ENCODE data around the gene TWF2. TPM values are rescaled to one million over a fixed set of nuclear protein-coding genes. Genes with fewer than 3 reads are reported as not detected.
A peak's percentile ranks its signal among the peaks of the same experiment; 100 is the strongest.

TWF2 gene
- total and polyA plus RNA-seq, 2 experiments from 2014 or later = 42.3 to 53.0 TPM

GRCh38 chr3:52196977-52197376 is 42.0 kb downstream of the TWF2 start:
- peaks cover 6% of the 10 kb centered on the region for H3K4me1 ChIP-seq (ENCODE audit: low read depth)
- TF ChIP-seq, protein P1, sequence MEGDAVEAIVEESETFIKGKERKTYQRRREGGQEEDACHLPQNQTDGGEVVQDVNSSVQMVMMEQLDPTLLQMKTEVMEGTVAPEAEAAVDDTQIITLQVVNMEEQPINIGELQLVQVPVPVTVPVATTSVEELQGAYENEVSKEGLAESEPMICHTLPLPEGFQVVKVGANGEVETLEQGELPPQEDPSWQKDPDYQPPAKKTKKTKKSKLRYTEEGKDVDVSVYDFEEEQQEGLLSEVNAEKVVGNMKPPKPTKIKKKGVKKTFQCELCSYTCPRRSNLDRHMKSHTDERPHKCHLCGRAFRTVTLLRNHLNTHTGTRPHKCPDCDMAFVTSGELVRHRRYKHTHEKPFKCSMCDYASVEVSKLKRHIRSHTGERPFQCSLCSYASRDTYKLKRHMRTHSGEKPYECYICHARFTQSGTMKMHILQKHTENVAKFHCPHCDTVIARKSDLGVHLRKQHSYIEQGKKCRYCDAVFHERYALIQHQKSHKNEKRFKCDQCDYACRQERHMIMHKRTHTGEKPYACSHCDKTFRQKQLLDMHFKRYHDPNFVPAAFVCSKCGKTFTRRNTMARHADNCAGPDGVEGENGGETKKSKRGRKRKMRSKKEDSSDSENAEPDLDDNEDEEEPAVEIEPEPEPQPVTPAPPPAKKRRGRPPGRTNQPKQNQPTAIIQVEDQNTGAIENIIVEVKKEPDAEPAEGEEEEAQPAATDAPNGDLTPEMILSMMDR (IDR thresholded peaks at IDR 0.05; ENCODE audit: low read depth, low read length) = no peak
- no peak for DNase-seq (ENCODE audit: low read depth in 1 of 2, low spot score in 1 of 2)
- H3K27ac ChIP-seq = no peak overlapping the region
- no peaks in the 10 kb centered on the region for H3K9me3 ChIP-seq (ENCODE audit: low read depth)
- no peak overlapping the region for H3K4me3 ChIP-seq
- H3K27me3 ChIP-seq = no peaks in the 10 kb centered on the region
- H3K36me3 ChIP-seq = peaks cover 22% of the 10 kb centered on the region

DNA sequence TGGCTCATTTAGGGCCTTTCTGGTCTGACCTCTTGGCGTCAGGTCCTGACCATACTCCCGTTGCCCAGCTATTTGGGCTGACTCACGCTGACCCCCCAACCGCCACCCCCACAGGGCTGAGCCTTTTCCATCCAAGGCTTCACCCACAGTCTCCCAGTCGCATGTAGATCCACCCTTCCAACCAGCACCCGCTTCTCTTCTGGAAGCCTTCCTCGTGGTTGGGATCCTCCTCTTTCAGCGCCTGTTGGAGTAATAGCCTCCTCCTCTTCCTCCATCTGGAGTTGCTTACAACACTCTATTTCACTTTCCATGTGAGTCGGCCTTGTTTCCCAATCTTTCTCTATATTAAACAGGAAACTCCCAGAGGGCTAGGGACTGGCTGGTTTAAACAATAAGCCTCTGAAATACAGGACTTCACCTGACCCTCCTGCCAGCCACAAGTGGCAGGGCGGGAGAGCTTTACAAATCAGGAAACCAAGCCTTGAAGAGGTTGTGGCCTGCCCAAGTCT is 43.1 kb downstream of the TWF2 start:
- H3K4me3 ChIP-seq = no peak overlapping the region
- H3K27me3 ChIP-seq = no peaks in the 10 kb centered on the region
- peak in 1 of 2 donors; percentile 89 for DNase-seq (ENCODE audit: low read depth in 1 of 2, low spot score in 1 of 2)
- no peak overlapping the region for H3K27ac ChIP-seq
- TF ChIP-seq, protein P1 (IDR thresholded peaks at IDR 0.05; ENCODE audit: low read depth, low read length) = no peak
- H3K36me3 ChIP-seq = peaks cover 14% of the 10 kb centered on the region
- peaks cover 16% of the 10 kb centered on the region for H3K4me1 ChIP-seq (ENCODE audit: low read depth)
- no peaks in the 10 kb centered on the region for H3K9me3 ChIP-seq (ENCODE audit: low read depth)

DNA sequence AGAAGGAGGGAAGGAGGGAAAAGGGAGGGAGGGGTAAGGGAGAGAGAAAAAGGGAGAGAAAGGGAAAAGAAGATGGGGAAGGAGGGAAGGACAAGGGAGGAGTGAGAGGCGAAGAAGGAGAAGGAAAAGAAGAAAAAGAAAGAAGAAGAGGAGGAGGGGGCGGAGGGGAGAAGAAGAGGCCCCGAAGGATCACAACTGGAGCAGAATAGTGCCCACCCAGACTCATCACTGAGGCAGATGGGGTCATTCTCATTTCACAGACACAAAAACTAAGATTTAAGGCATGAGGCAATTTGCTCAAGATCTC is 43.7 kb downstream of the TWF2 start:
- TF ChIP-seq, protein P1 (IDR thresholded peaks at IDR 0.05; ENCODE audit: low read depth, low read length) = no peak
- H3K36me3 ChIP-seq = peaks cover 8% of the 10 kb centered on the region
- no peak for DNase-seq (ENCODE audit: low read depth in 1 of 2, low spot score in 1 of 2)
- no peak overlapping the region for H3K4me3 ChIP-seq
- no peaks in the 10 kb centered on the region for H3K9me3 ChIP-seq (ENCODE audit: low read depth)
- peaks cover 21% of the 10 kb centered on the region for H3K4me1 ChIP-seq (ENCODE audit: low read depth)
- no peaks in the 10 kb centered on the region for H3K27me3 ChIP-seq
- no peak overlapping the region for H3K27ac ChIP-seq

- H3K36me3 ChIP-seq = peaks cover 4% of the 10 kb centered on the region
- H3K4me3 ChIP-seq = no peak overlapping the region
- DNase-seq (ENCODE audit: low read depth in 1 of 2, low spot score in 1 of 2) = peak; percentile 31 to 90
- H3K27ac ChIP-seq = peak overlapping the region; percentile 19
- peaks cover 21% of the 10 kb centered on the region for H3K4me1 ChIP-seq (ENCODE audit: low read depth)
- TF ChIP-seq, protein P1 (IDR thresholded peaks at IDR 0.05; ENCODE audit: low read depth, low read length) = no peak
- no peaks in the 10 kb centered on the region for H3K9me3 ChIP-seq (ENCODE audit: low read depth)
- no peaks in the 10 kb centered on the region for H3K27me3 ChIP-seq
Measured at GRCh38 chr3:52194485-52195290, 44.3 kb downstream of the TWF2 start.

DNA sequence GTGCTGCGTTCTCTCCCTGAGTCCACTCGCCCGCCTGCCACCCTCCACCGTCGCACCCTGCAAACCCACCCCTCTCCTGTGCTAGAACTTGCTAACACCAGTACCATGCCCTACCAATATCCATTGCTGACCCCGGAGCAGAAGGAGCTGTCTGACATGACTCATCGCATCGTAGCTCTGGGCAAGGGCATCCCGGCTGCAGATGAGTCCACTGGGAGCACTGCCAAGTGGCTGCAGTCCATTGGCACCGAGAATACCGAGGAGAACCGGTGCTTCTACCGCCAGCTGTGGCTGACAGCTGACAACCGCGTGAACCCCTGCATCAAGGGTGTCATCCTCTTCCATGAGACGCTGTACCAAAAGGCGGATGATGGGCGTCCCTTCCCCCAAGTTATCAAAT is 45.9 kb downstream of the TWF2 start:
- DNase-seq (ENCODE audit: low read depth in 1 of 2, low spot score in 1 of 2) = peak in 1 of 2 donors; percentile 46
- H3K9me3 ChIP-seq (ENCODE audit: low read depth) = no peaks in the 10 kb centered on the region

More for the DNA sequence above, 45.9 kb downstream of the TWF2 start:
- Histone ChIP-seq H3K4me3 (no peak overlapping the region), H3K36me3 (no peaks in the 10 kb centered on the region), H3K4me1 (ENCODE audit: low read depth) (peaks cover 24% of the 10 kb centered on the region), H3K27me3 (no peaks in the 10 kb centered on the region), H3K27ac (no peak overlapping the region)
- TF ChIP-seq, protein P1 (IDR thresholded peaks at IDR 0.05; ENCODE audit: low read depth, low read length) = no peak

Data from cardiac muscle cell (in vitro differentiated cells and primary cell).